OCI-LY1 (cell line): ENCODE results near the gene MARK2.

Experiments
- H2AFZ ChIP-seq: fragments of 200-600 bp; sonication (generic), shearing (Covaris generic); 2 replicates; pipeline ENCODE4 v1.6.0; 2014; ENCODE audit warnings: antibody characterized with exemption, mild to moderate bottlenecking, low read length
- H3F3A ChIP-seq: fragments of 200-600 bp; sonication (generic), shearing (Covaris generic); 2 replicates; pipeline ENCODE4 v1.6.0; 2014; ENCODE audit warnings: mild to moderate bottlenecking, antibody characterized with exemption, low read length, moderate library complexity; ENCODE audit not compliant: insufficient read depth
- H3K27ac ChIP-seq: fragments of 200-600 bp; sonication (generic); 2 replicates; pipeline ENCODE4 v1.5.1; 2014; ENCODE audit warnings: low read length, mixed run types, mild to moderate bottlenecking, low read depth; ENCODE audit not compliant: poor library complexity, severe bottlenecking
- H3K27me3 ChIP-seq: fragments of 200-600 bp; sonication (generic); 2 replicates; pipeline ENCODE4 v1.6.0; 2014; ENCODE audit warnings: antibody characterized with exemption, mild to moderate bottlenecking, low read length, moderate library complexity; ENCODE audit not compliant: insufficient read depth
- H3K36me3 ChIP-seq: fragments of 200-600 bp; sonication (generic); 2 replicates; pipeline ENCODE4 v1.6.1; 2014; ENCODE audit warnings: mild to moderate bottlenecking, antibody characterized with exemption, low read length, moderate library complexity, mixed read lengths; ENCODE audit not compliant: insufficient read depth
- H3K4me1 ChIP-seq: fragments of 200-600 bp; sonication (generic); 2 replicates; pipeline ENCODE4 v1.5.1; 2014; ENCODE audit warnings: mild to moderate bottlenecking, low read length, moderate library complexity; ENCODE audit not compliant: insufficient read depth, severe bottlenecking
- H3K4me2 ChIP-seq: fragments of 200-600 bp; sonication (generic), shearing (Covaris generic); 2 replicates; pipeline ENCODE4 v1.6.1; 2014; ENCODE audit warnings: low read length
- H3K4me3 ChIP-seq: fragments of 200-600 bp; sonication (generic); 2 replicates; pipeline ENCODE4 v1.5.1; 2014; ENCODE audit warnings: low read length, low read depth, mild to moderate bottlenecking, mixed read lengths; ENCODE audit not compliant: poor library complexity, severe bottlenecking
- H3K79me2 ChIP-seq: fragments of 200-600 bp; shearing (Covaris generic); 2 replicates; pipeline ENCODE4 v1.6.1; 2016; ENCODE audit warnings: mixed run types, low read length, mixed read lengths; ENCODE audit not compliant: insufficient read depth
- H3K9ac ChIP-seq: fragments of 200-600 bp; sonication (generic), shearing (Covaris generic); 2 replicates; pipeline ENCODE4 v1.6.1; 2014; ENCODE audit warnings: mild to moderate bottlenecking, low read length, mixed read lengths
- H3K9me2 ChIP-seq: fragments of 200-600 bp; sonication (generic), shearing (Covaris generic); 2 replicates; pipeline ENCODE4 v1.6.1; 2014; ENCODE audit warnings: low read depth, mild to moderate bottlenecking, low read length, mixed read lengths
- H3K9me3 ChIP-seq: fragments of 200-600 bp; shearing (Covaris generic); 2 replicates; pipeline ENCODE4 v1.6.1; 2014; ENCODE audit warnings: low read length, mixed read lengths
- H4K20me1 ChIP-seq: fragments of 200-600 bp; sonication (generic), shearing (Covaris generic); 2 replicates; pipeline ENCODE4 v1.6.0; 2016; ENCODE audit warnings: mild to moderate bottlenecking, low read length; ENCODE audit not compliant: insufficient read depth
- EZH2 ChIP-seq: fragments of 200-600 bp; sonication (generic), shearing (Covaris generic); IDR thresholded peaks from 2 replicates; pipeline ENCODE4 v1.8.0; 2017; ENCODE audit warnings: borderline replicate concordance, mixed run types, mild to moderate bottlenecking, antibody characterized with exemption, low read length, moderate library complexity, mixed read lengths
- TF ChIP-seq, protein P1 (sequence below): fragments of 200-600 bp; sonication (generic), shearing (Covaris generic); IDR thresholded peaks from 2 replicates; pipeline ENCODE4 v1.5.1; 2017; ENCODE audit warnings: mild to moderate bottlenecking, antibody characterized with exemption, low read length, moderate library complexity, mixed read lengths

MARK2 gene

DNA sequence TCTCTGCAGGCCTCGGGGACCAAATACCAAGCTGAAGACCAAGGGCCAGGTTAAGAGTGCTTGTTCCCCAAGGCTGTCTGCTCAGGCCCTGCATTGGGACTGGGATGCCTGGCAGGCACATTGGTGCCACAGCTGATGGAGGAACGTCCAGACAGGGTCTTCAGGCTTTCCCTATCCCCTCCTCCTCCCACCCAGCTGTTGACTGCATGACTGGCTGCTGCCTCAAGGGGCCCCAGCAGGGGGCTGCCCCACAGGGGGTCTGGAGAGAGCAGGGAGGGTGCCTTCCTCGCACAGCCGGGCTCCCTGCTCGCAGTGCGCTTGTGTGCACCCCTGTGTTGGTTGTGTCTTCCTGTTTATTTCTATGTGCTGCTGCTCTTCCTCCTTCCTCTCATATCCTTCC lies 68.2 kb downstream of the MARK2 start:
- H3F3A ChIP-seq: no peaks in the 10 kb centered on the region
- H2AFZ ChIP-seq: no peak overlapping the region
- no peaks in the 10 kb centered on the region for H3K4me1 ChIP-seq
- no peaks in the 10 kb centered on the region for H3K9me3 ChIP-seq
- no peaks in the 10 kb centered on the region for H3K79me2 ChIP-seq
- H3K9me2 ChIP-seq: no peaks in the 10 kb centered on the region
- H3K27ac ChIP-seq: no peak overlapping the region
- H3K36me3 ChIP-seq: peaks cover 64% of the 10 kb centered on the region
- H4K20me1 ChIP-seq: no peaks in the 10 kb centered on the region
- no peak for TF ChIP-seq EZH2
- TF ChIP-seq, protein P1, sequence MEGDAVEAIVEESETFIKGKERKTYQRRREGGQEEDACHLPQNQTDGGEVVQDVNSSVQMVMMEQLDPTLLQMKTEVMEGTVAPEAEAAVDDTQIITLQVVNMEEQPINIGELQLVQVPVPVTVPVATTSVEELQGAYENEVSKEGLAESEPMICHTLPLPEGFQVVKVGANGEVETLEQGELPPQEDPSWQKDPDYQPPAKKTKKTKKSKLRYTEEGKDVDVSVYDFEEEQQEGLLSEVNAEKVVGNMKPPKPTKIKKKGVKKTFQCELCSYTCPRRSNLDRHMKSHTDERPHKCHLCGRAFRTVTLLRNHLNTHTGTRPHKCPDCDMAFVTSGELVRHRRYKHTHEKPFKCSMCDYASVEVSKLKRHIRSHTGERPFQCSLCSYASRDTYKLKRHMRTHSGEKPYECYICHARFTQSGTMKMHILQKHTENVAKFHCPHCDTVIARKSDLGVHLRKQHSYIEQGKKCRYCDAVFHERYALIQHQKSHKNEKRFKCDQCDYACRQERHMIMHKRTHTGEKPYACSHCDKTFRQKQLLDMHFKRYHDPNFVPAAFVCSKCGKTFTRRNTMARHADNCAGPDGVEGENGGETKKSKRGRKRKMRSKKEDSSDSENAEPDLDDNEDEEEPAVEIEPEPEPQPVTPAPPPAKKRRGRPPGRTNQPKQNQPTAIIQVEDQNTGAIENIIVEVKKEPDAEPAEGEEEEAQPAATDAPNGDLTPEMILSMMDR: no peak
- H3K4me3 ChIP-seq: no peak overlapping the region
- H3K9ac ChIP-seq: no peak overlapping the region
- no peak overlapping the region for H3K4me2 ChIP-seq
- no peaks in the 10 kb centered on the region for H3K27me3 ChIP-seq

DNA sequence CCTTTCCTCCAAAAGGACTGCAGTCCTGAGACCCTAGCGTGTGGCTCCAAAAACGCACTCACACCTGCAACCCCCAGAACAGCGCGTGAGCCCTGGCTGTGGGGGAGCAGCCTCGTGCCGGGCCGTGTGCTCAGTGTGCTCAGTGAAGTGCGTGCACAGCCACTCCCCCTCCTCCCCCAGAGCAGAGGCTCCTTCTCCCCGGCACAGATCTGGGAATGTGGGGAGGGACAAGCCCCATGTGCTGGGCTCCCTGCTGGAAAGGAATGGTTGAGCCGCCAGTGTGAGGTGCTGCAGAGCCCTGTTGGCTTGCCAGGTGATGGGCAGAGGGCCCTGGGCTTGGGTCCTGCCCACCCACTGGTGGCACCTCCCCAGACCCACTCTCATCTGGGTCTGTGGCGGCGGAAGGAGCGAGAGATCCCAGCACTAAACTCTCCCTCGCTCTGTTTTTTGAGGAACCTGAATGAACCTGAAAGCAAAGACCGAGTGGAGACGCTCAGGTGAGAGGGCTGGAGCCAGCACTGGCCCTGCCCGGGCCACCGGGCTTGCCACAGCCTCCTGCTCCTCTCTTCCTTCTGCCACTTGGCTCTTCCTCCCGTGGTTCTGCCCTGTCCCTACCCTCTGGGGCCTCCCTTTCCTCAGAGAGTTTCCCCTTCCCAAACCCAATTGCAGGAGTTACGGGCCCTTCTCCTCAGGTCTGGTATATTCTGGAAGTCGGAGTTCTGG lies 69.1 kb downstream of the MARK2 start:
- Histone ChIP-seq H3K4me2 (no peak overlapping the region), H3F3A (no peaks in the 10 kb centered on the region), H3K79me2 (no peaks in the 10 kb centered on the region), H3K9me3 (no peaks in the 10 kb centered on the region), H4K20me1 (no peaks in the 10 kb centered on the region), H3K36me3 (peaks cover 55% of the 10 kb centered on the region), H3K9ac (no peak overlapping the region), H3K4me3 (no peak overlapping the region), H3K9me2 (no peaks in the 10 kb centered on the region), H3K4me1 (no peaks in the 10 kb centered on the region), H3K27me3 (no peaks in the 10 kb centered on the region), H2AFZ (no peak overlapping the region), H3K27ac (no peak overlapping the region)
- TF ChIP-seq, protein P1: no peak
- TF ChIP-seq EZH2: no peak

DNA sequence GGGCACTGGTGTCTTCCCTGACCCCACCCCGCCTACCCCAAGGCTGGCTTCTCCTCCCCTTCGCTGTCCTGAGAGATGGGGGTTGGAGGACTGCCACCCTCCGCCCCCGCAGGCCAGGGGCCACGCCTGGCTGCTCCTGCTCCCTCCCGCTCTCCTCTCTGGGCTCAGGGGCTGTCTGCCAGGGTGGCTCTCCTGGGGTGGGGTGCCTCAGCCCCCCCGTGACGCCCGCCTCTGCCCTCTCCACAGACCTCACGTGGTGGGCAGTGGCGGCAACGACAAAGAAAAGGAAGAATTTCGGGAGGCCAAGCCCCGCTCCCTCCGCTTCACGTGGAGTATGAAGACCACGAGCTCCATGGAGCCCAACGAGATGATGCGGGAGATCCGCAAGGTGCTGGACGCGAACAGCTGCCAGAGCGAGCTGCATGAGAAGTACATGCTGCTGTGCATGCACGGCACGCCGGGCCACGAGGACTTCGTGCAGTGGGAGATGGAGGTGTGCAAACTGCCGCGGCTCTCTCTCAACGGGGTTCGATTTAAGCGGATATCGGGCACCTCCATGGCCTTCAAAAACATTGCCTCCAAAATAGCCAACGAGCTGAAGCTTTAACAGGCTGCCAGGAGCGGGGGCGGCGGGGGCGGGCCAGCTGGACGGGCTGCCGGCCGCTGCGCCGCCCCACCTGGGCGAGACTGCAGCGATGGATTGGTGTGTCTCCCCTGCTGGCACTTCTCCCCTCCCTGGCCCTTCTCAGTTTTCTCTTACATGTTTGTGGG lies 69.9 kb downstream of the MARK2 start:
- no peak overlapping the region for H3K27ac ChIP-seq
- H4K20me1 ChIP-seq: no peaks in the 10 kb centered on the region
- H3K4me2 ChIP-seq: no peak overlapping the region
- no peaks in the 10 kb centered on the region for H3K9me2 ChIP-seq
- H3K4me1 ChIP-seq: no peaks in the 10 kb centered on the region
- no peaks in the 10 kb centered on the region for H3K9me3 ChIP-seq
- no peaks in the 10 kb centered on the region for H3K27me3 ChIP-seq
- no peak for TF ChIP-seq EZH2
- TF ChIP-seq, protein P1: no peak
- H2AFZ ChIP-seq: no peak overlapping the region
- no peaks in the 10 kb centered on the region for H3F3A ChIP-seq
- H3K36me3 ChIP-seq: peaks cover 46% of the 10 kb centered on the region
- H3K79me2 ChIP-seq: no peaks in the 10 kb centered on the region
- no peak overlapping the region for H3K4me3 ChIP-seq
- no peak overlapping the region for H3K9ac ChIP-seq
